K562 treated with DMSO at 1 percent for 48 hours (cell line): Measurements from ENCODE around the gene ARHGEF12. TPM values are rescaled to one million over a fixed set of nuclear protein-coding genes. Genes with fewer than 3 reads are reported as not detected.

Experiments used
- total RNA-seq: library from RNA; unstranded; fragments of 300-600 nt; gene quantifications from 2 replicates; pipeline ENCODE4 v1.2.3, GENCODE V29; 2022; ENCODE audit warnings: low replicate concordance; ENCODE audit errors: extremely low read depth

Gene ARHGEF12, protein sequence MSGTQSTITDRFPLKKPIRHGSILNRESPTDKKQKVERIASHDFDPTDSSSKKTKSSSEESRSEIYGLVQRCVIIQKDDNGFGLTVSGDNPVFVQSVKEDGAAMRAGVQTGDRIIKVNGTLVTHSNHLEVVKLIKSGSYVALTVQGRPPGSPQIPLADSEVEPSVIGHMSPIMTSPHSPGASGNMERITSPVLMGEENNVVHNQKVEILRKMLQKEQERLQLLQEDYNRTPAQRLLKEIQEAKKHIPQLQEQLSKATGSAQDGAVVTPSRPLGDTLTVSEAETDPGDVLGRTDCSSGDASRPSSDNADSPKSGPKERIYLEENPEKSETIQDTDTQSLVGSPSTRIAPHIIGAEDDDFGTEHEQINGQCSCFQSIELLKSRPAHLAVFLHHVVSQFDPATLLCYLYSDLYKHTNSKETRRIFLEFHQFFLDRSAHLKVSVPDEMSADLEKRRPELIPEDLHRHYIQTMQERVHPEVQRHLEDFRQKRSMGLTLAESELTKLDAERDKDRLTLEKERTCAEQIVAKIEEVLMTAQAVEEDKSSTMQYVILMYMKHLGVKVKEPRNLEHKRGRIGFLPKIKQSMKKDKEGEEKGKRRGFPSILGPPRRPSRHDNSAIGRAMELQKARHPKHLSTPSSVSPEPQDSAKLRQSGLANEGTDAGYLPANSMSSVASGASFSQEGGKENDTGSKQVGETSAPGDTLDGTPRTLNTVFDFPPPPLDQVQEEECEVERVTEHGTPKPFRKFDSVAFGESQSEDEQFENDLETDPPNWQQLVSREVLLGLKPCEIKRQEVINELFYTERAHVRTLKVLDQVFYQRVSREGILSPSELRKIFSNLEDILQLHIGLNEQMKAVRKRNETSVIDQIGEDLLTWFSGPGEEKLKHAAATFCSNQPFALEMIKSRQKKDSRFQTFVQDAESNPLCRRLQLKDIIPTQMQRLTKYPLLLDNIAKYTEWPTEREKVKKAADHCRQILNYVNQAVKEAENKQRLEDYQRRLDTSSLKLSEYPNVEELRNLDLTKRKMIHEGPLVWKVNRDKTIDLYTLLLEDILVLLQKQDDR (N-terminal part only)
- 143 TPM in 1 of 2 replicates, not detected in the other for total RNA-seq

DNA sequence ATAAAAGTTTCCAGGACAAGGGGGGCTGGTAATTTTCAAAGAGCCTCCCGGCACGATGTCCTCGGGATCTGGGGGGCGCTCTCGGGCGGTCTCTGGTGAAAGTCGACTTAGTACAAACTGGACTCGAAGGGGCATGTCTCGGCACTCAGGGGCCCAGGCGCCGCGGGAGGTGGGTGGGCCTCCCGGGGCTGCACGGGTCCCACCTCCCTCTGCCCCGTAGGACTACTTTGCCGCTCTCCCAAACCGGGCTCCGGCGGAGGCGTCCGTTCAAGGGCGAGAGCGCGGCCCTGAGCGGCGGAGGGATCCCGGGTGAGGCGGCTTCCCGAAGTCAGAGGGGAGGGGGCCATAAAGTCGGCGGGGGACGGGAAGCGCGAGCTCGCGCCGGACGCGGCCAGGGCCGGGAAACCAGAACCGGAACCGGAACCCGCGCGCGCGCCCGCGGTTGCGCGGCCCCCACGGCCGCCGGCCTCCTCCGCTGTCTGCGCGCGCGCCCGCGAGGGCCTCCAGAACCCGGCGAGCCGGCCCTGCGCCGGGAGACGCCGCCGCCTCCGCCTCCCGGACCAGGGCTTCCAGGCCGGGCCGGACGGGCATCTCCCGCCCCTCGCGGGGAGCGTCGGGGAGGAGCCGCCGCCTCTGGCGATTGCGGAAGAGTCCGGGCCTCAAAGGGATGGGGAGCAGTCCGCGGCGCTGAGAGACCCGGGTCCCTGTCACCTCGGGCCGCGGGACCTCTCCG, at the start of gene ARHGEF12:
ARHGEF12 (plus strand) TSS at position 506 of the 733 bp plus-strand sequence. CDS start 831 bp downstream, outside the sequence.

DNA sequence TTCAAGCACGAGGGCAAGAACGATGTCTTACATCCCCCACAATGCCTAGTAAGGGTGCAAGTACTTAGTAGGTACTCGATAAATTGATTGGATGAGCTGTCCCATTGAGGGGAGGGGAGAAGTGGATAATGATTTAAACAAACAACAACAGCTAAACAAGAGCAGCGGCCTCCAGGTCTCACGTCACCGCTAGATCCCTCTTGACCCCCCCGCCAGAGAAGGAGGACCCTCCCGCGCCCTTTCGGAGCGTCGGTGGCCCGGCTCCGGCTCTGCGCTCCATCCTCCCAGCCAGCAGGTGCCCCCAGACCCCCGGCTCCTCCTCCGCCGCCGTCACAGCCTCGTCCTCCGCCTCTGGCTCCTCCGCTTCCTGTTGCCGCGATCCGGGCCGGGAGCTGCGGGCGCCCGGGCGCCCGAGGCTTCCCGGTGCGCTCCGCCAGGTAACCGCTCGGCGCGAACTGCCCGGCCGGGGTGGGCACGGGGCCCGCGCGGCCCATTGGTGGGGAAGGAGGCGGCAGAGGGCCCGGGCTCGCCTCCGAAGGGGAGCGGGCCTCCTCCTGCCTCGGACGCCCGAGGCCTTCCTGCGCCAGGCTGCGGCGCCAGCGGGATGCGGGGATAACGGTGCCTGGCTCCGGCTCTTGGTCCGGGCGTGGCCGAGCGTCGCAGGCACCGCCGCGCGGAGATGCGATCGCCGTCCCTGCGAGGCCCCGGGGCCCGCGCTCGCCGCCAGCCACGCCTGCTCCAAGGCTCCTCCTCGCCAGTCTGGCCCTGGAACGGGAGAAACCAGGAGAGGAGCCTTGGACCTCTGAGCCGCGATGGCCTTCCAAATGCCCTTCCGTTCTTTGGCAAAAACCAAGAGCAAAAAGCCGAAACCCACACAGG, 11.0 kb upstream of the ARHGEF12 start, which contains the start of gene TLCD5:
TLCD5 (plus strand) TSS at position 368 of the 879 bp plus-strand sequence. CDS start 2,143 bp downstream, outside the sequence.

DNA sequence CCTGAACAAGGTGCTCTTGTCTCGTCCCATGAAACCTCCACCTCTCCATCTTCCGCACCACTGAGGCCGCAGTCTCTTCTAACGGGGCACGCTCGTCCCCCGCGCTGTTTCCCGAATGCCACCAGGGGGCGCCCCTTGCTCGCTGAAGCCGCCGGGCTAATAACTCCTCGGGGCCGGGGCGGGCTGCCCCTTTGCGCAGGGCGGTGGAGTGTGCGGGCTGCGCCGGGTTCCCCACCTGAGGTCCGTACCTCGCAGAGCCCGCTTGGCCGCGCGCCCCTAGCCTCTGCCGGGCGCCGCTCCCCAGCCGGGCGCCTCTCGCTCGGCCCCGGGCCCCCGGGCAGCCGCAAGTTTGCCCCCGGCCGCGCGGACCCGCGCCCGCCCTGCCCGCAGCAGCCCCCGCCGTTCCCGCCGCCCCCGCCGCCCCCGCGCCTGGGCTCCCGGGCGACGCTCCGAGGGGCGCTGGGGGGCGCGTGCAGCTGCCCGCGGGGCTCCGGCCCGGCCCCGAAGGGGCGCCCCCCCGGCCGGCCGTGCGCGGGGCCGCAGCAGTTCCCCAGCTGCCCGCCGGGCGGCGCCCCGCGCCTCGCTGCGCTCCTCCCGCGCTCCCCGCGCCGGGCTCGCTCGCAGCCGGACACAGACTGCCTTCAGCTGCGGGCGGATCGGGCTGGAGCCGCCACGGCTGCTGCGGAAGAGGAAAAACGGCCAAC, 175.1 kb downstream of the ARHGEF12 start, which contains the start of gene GRIK4:
GRIK4 (plus strand) TSS at position 633 of the 704 bp plus-strand sequence. CDS start 148,571 bp downstream, outside the sequence.

Other genes starting within 250 kb of the ARHGEF12 start
- not detected in 2 replicates for gene TRIM29, start 198.3 kb upstream of the ARHGEF12 start, total RNA-seq
- not detected in 2 replicates for gene OAF, start 125.4 kb upstream of the ARHGEF12 start, total RNA-seq
- gene POU2F3, start 96.3 kb upstream of the ARHGEF12 start, total RNA-seq = not detected in 2 replicates
- gene TLCD5, start 11.1 kb upstream of the ARHGEF12 start, total RNA-seq = not detected in 2 replicates
- gene GRIK4, start 175.3 kb downstream of the ARHGEF12 start, total RNA-seq = not detected in 2 replicates